ENCODE results near the gene CLDN9.

CLDN9 gene

GRCh38 chr16:3019594-3020246 is 7.0 kb downstream of the CLDN9 start:
- no peak for DNase-seq (ENCODE audit: low read depth)

DNA sequence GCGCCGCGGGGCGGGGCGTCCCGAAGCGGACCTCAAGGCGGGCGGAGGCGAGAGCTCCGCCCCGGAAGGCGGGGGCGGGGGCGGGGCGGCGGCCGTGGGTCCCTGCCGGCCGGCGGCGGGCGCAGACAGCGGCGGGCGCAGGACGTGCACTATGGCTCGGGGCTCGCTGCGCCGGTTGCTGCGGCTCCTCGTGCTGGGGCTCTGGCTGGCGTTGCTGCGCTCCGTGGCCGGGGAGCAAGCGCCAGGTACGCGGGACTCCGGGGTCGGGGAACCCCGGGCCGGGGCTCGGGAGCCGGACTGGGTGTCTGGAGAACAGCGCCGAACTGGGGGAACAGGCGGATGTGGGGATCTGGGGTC is 7.5 kb downstream of the CLDN9 start, which contains the start of gene TNFRSF12A:
TSS of gene TNFRSF12A (plus strand) at position 122 of the 357 bp plus-strand sequence. CDS start at position 152, 30 bp downstream.
- peak; percentile 48 for DNase-seq (ENCODE audit: low read depth)

DNA sequence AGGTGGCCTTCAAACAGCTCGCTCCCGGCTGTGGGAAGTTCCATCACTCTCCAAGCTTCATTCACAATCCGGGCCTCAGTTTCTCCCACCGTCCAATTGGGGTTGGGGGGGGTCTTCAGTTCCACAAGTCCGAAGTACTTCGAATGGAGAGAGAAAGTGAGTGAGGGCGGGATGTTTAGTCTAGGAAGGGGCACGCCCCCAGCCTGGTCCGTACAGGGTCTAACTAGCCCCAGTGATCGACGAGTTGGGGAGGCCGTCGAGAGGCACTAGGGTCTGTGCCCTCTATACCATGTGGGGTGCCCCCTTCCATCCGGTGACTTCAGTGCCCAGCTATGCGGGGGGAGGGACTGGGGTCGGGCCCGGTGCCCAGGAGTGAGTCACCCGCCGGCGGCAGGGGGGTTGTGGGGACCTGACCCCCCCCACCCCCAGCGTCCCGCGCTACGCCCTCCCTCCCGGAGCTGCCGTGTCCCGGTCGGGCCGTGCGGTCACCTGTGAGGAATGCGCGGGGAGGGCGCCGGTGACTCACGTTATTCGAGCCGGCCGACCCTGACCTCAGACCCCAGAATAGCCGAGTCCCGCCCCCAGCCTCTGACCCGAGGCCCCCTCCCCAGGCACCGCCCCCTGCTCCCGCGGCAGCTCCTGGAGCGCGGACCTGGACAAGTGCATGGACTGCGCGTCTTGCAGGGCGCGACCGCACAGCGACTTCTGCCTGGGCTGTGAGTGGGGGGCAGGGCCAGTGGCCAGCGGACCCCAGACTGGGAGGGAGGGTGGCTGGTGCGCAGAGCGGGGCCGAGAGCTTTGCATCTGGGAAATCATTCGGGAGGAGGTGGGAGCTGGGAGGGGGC is 8.1 kb downstream of the CLDN9 start:
- DNase-seq (ENCODE audit: low read depth), result peak; percentile 67

DNA sequence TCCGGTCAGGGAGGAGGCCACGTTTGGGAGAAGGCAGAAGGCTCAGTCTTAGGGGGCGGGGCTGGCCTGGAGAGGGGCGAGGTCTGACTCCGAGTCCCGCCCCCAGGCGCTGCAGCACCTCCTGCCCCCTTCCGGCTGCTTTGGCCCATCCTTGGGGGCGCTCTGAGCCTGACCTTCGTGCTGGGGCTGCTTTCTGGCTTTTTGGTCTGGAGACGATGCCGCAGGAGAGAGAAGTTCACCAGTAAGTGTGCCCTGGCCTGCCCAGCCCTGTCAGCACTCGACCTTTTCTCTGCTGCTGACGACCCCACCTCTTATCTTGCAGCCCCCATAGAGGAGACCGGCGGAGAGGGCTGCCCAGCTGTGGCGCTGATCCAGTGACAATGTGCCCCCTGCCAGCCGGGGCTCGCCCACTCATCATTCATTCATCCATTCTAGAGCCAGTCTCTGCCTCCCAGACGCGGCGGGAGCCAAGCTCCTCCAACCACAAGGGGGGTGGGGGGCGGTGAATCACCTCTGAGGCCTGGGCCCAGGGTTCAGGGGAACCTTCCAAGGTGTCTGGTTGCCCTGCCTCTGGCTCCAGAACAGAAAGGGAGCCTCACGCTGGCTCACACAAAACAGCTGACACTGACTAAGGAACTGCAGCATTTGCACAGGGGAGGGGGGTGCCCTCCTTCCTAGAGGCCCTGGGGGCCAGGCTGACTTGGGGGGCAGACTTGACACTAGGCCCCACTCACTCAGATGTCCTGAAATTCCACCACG is 8.9 kb downstream of the CLDN9 start:
- peak; percentile 59 for DNase-seq (ENCODE audit: low read depth)

GRCh38 chr16:3022208-3022683 is 9.5 kb downstream of the CLDN9 start:
- peak; percentile 82 for DNase-seq (ENCODE audit: low read depth)

DNA sequence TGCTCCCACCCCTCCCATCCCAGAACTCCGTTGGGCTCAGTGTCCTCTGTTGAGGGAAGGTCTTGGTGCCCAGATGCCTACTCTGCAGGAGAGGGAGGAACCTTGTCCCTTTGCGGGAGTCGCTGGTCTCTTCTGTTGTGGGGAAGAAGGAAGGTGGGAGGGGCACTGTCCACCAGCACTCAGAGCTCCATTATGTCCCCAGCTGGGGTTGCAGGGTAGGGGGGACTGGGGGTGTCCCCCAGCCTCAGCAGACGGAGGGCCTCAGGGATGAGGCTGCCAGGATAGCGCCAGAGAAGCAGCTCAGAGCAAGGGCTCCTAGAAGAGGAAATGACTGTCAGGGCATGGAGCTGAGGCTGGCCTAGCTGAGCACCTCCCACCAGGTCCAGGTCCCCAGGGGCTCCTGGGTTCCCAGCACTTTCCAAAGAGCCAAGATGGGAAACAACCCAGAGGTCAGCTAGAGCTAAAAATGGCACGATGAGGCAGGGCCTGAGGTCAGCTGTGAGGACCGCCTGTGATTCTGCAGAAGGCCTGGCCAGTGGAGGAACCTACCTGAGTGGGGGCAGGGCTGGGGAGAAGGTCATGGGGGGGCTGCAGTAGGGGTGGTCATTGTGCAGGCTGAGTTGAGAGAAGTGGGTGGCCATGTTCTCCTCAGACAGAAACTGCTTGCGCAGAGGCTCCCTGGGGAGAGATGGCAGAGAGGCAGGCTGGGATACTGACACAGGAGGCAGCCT is 10.1 kb downstream of the CLDN9 start:
- no peak for DNase-seq (ENCODE audit: low read depth)

DNA sequence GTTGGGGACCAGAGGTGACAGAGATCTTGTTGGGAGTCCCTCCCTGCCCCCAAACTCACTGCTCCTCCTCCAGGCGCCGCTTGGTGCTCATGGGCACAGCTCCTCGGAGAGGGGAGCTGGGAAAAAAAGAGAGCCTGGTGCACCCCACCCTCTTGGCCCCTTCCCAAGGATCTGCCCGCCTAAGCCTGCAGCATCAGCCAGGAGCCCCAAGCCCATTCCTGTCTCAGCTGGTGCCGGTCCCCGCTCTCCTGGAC is 10.6 kb downstream of the CLDN9 start:
- DNase-seq (ENCODE audit: low read depth), result no peak

DNA sequence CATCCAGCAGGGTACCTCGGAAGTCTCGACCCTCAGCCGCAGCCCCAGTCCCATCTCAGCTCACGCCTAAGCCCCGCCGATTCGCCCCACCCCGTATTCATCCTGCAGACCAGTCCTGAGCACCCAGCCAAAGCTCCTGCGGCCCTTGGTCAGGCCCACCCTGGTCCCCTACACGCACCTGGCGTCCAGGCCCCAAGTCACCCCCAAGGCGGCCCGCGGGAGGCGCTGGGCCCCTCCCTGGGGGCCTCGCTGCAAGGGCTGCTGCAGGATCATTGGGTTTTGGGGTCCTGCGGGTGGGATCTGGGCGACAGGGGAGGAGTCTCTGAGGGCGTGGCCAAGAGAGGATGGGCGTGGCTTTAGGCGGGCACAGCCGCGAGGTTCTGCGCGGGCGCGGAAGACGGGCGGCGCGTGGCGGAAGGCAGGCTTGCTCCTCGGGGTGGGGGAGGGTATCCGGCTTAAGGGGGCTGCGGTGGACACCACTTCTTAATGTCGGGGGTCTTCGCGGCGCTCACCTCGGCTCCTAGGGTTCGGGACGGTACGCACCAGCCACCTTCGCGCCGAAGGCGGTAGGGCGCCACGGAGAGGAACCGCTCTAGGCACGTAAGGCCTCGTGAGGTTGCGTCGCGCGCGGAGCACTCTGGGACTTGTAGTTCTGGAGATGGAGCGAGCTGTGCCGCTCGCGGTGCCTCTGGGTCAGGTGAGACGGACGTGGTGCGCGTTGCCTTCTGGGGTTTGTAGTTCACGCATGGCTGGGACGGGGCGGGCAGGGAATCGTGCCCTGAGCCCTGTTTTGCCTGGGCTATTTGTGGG is 11.2 kb downstream of the CLDN9 start, which contains the start of the genes HCFC1R1 and THOC6:
TSS of gene HCFC1R1 (minus strand) at position 274 of the 810 bp plus-strand sequence. CDS start at position 273, 1 bp downstream.
TSS of gene THOC6 (plus strand) at position 367 of the 810 bp plus-strand sequence. CDS start at position 659, 292 bp downstream.
- peak; percentile 90 for DNase-seq (ENCODE audit: low read depth)

DNA sequence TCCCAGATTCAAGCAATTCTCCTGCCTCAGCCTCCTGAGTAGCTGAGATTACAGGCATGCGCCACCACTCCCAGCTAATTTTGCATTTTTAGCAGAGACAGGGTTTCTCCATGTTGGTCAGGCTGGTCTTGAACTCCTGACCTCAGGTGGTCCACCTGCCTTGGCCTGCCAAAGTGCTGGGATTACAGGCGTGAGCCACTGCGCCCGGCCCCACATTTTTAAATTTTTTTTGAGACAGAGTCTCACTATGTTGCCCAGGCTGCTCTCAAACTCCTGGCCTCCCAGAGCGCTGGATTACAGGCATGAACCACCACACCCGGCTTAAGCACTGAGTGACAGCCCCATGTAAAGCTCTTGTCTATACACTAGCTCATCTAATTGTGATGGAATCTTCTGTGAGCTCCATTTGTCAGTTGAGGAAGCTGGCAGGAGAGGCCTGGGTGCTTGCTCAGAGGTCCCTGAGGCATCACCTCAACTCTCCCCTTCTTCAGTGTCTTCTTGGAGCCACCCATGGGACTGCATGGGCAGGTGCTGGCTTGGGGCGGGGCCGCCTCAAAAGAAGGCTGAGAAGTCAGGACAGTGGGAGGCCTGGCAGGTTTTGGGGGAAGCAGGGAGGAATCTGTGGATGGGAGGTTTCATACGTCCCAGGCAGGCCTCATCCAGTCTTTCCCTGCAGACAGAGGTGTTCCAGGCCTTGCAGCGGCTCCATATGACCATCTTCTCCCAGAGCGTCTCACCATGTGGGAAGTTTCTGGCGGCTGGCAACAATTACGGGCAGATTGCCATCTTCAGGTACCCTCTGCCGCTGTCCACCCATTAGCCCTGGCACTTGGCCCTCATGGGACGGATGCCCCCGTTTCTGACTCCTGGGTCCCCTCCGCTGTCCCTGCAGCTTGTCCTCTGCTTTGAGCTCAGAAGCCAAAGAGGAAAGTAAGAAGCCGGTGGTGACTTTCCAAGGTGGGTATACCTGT is 12.6 kb downstream of the CLDN9 start:
- DNase-seq (ENCODE audit: low read depth), result no peak

DNA sequence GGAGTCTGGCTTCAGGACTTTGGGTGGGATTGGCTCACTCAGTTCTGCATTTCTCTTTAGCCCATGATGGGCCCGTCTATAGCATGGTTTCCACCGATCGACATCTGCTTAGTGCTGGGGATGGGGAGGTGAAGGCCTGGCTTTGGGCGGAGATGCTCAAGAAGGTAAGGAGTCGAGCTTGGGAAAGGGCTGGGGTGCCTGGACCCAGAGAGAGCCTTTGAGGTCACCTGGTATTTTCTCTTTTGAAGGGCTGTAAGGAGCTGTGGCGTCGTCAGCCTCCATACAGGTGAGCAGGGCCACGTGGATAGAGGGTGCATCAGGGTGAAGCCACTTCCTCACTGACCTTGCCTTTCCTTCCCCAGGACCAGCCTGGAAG is 13.3 kb downstream of the CLDN9 start:
- DNase-seq (ENCODE audit: low read depth), result no peak

GRCh38 chr16:3026609-3027488 is 14.1 kb downstream of the CLDN9 start:
- no peak for DNase-seq (ENCODE audit: low read depth)

GRCh38 chr16:3027489-3027795 is 14.7 kb downstream of the CLDN9 start:
- DNase-seq (ENCODE audit: low read depth), result no peak

DNA sequence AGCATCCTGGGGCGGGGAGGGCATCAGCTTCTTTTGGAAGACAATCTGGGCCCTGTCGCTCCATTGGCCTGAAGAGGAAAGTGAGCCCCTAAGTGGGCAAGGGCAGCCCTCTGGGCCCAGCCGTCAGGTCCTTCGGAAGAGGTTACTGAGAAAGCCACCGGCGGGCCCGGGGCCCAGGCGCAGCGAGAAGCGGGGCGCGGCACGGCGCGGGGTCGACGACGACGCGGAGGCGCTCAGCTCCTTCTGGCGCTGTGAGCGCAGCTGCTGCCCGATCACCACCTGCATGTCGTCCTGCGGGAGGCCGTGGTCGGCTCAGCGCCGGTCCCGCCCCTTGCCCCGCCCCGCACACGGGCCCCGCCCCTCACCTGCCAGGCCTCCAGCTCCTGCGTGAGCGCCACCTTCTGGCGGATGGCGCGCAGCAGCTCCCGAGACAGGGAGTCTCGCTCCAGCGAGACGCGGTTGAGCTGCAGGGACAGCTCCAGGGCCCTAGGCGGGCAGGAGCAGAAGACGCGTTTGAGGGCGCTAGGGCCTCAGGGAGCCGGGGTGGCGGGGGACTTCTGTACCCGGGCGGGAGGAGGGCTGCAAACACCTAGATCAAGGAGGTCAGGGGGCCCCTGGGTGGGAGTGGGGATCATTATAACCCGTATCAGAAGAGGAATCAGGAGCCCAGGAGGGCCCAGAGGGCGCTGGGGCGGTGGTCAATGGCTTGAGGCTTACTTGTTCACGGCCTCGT is 15.4 kb downstream of the CLDN9 start:
- peak; percentile 79 for DNase-seq (ENCODE audit: low read depth)

DNA sequence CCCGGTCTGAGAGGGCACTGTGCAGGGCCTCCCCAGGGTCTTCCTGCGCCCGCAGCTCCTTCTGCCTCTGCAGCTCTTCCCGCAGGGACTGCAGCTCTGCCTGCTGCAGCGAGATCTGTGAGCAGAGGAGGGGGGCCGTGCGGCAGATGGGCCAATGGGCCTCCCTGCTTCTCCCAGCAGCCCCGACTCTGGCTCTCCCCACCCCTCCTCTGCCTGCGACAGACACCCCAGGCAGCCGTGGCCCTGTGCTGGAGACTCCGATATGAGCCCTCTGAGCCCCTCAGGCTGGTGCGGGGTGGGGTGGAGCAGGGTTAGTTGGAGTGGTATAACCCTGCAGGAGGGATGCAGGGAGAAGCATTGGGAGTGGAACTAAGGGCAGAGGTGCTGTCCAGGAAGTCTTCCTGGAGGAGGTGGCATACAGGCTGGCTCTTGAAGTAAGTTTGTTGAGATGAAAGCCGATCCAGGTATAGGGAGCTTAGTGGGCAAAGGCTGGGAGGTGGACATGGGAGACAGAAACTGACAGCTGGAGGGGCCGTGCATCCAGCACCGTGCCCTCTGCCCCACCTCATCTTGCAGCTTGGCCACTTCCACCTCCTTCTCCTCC is 16.1 kb downstream of the CLDN9 start:
- no peak for DNase-seq (ENCODE audit: low read depth)

- DNase-seq (ENCODE audit: low read depth), result no peak
Measured at GRCh38 chr16:3029491-3030221, 16.9 kb downstream of the CLDN9 start.

DNA sequence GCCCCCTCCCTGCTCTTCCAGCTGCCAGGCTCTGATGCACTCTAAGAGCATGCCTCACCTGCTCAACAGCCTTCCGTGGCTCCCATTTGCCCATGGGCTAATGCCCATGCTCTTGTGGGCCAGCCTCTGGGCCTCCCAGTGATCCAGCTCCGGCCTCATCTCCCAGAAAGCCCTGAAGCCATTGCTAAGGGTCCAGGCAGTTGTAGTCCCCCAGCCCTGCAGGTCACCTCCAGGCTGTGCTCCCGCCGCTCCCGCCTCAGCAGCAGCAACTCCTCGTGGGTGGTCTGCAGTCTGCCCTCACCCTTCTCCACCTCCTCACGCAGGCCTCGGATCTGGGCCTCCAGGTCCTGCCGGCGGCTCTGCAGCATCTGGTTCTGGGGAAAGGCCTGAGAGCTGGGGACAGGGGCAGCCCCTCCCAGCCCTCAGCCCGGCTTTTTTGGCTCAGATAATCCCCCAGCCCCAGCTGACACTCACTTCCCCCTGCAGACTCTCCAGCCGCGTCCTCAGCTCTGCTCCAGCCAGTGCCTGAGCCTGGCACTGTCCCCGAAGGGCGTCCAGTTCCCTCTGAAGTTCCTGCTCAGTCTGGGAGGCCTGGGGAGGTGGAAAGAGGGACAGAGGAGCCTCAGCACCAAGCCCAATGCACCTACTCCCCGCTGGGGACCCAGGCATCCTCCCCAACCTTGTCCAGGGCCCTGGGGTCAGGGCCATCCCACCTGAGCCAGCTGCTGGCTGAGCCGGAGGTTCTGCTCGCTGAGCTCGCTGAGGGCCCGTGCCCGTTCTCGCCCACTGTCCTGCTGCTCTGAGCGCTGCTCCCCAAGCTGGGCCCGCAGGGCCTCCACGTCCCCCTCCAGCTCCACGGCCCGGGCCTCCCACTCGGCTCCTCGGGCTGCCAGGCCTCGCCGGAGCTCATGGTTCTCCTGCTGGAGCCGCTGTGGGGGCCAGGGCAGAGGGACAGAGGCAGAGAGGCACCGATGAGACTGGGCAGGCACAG is 17.8 kb downstream of the CLDN9 start:
- no peak for DNase-seq (ENCODE audit: low read depth)

Measured in activated gamma-delta T cell treated with anti-CD3 and anti-CD28 coated beads, Interleukin-2, amount 50 U/mL, for 16 hours (primary cell).